ENCODE results near the gene CXCR4.

CXCR4 gene

GRCh38 chr2:136131961-136132824, 14.2 kb upstream of the CXCR4 start:
- DNase-seq (ENCODE audit: low spot score): peak; percentile 86

- peak; percentile 75 for DNase-seq (ENCODE audit: low spot score)
These were observed 13.6 kb upstream of the CXCR4 start for GRCh38 chr2:136131484-136131960.

- DNase-seq (ENCODE audit: low spot score): no peak
These were observed 12.6 kb upstream of the CXCR4 start for GRCh38 chr2:136130511-136130910.

- no peak for DNase-seq (ENCODE audit: low spot score)
These were observed 12.1 kb upstream of the CXCR4 start for GRCh38 chr2:136130045-136130444.

- DNase-seq (ENCODE audit: low spot score): peak; percentile 82
These were observed 11.7 kb upstream of the CXCR4 start for GRCh38 chr2:136129601-136130000.

GRCh38 chr2:136128905-136129304, 11.0 kb upstream of the CXCR4 start:
- no peak for DNase-seq (ENCODE audit: low spot score)

- DNase-seq (ENCODE audit: low spot score): no peak
These were observed 10.4 kb upstream of the CXCR4 start for GRCh38 chr2:136128366-136128765.

GRCh38 chr2:136127356-136127755, 9.4 kb upstream of the CXCR4 start:
- no peak for DNase-seq (ENCODE audit: low spot score)

- DNase-seq (ENCODE audit: low spot score): no peak
These were observed 8.5 kb upstream of the CXCR4 start for GRCh38 chr2:136126421-136126926.

- no peak for DNase-seq (ENCODE audit: low spot score)
These were observed 8.1 kb upstream of the CXCR4 start for GRCh38 chr2:136126021-136126420.

- no peak for DNase-seq (ENCODE audit: low spot score)
These were observed 7.3 kb upstream of the CXCR4 start for GRCh38 chr2:136125236-136125635.

- no peak for DNase-seq (ENCODE audit: low spot score)
These were observed 6.9 kb upstream of the CXCR4 start for GRCh38 chr2:136124805-136125204.

GRCh38 chr2:136122661-136123060, 4.7 kb upstream of the CXCR4 start:
- no peak for DNase-seq (ENCODE audit: low spot score)

GRCh38 chr2:136121204-136121910, 3.4 kb upstream of the CXCR4 start:
- DNase-seq (ENCODE audit: low spot score): no peak

- DNase-seq (ENCODE audit: low spot score): no peak
These were observed 2.0 kb upstream of the CXCR4 start for GRCh38 chr2:136119717-136120675.

- DNase-seq (ENCODE audit: low spot score): peak; percentile 92
These were observed 1.1 kb upstream of the CXCR4 start for GRCh38 chr2:136118819-136119716.

- peak; percentile 55 for DNase-seq (ENCODE audit: low spot score)
These were observed 533 bp downstream of the CXCR4 start for GRCh38 chr2:136117391-136117841.

- peak; percentile 80 for DNase-seq (ENCODE audit: low spot score)
These were observed 1.0 kb downstream of the CXCR4 start for GRCh38 chr2:136116813-136117390.

- DNase-seq (ENCODE audit: low spot score): peak; percentile 88
These were observed 1.7 kb downstream of the CXCR4 start for GRCh38 chr2:136116151-136116812.

Data from CD4-positive, alpha-beta T cell treated with Interleukin-2 at 100 ng/mL for 4 hours (primary cell).